ENCODE data around the gene PABPC1L.

GRCh38 chr20:44961011-44961869 lies 51.4 kb downstream of the PABPC1L start:
- TF ChIP-seq, protein P1, sequence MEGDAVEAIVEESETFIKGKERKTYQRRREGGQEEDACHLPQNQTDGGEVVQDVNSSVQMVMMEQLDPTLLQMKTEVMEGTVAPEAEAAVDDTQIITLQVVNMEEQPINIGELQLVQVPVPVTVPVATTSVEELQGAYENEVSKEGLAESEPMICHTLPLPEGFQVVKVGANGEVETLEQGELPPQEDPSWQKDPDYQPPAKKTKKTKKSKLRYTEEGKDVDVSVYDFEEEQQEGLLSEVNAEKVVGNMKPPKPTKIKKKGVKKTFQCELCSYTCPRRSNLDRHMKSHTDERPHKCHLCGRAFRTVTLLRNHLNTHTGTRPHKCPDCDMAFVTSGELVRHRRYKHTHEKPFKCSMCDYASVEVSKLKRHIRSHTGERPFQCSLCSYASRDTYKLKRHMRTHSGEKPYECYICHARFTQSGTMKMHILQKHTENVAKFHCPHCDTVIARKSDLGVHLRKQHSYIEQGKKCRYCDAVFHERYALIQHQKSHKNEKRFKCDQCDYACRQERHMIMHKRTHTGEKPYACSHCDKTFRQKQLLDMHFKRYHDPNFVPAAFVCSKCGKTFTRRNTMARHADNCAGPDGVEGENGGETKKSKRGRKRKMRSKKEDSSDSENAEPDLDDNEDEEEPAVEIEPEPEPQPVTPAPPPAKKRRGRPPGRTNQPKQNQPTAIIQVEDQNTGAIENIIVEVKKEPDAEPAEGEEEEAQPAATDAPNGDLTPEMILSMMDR (IDR thresholded peaks at IDR 0.05; ENCODE audit: low read length): no peak
- no peak for TF ChIP-seq EZH2phosphoT487 (IDR thresholded peaks at IDR 0.05; ENCODE audit: low read length)

Measured in MM.1S (cell line).